Measurements from ENCODE around the gene GPT2.

The GPT2 gene

GRCh38 chr16:46918400-46918799 is 34.2 kb downstream of the GPT2 start:
- no peak for ATAC-seq
- TF ChIP-seq TOX (CRISPR knock-in tag; IDR thresholded peaks at IDR 0.05; ENCODE audit: borderline replicate concordance) = no peak
- TF ChIP-seq RARB (CRISPR knock-in tag; IDR thresholded peaks at IDR 0.05) = no peak
- TF ChIP-seq ZFP30 (CRISPR knock-in tag; IDR thresholded peaks at IDR 0.05) = no peak

- no peak for TF ChIP-seq PPARA (CRISPR knock-in tag; IDR thresholded peaks at IDR 0.05; ENCODE audit: borderline replicate concordance)
- no peak for TF ChIP-seq GLIS3 (CRISPR knock-in tag; IDR thresholded peaks at IDR 0.05)
- TF ChIP-seq, protein P1, sequence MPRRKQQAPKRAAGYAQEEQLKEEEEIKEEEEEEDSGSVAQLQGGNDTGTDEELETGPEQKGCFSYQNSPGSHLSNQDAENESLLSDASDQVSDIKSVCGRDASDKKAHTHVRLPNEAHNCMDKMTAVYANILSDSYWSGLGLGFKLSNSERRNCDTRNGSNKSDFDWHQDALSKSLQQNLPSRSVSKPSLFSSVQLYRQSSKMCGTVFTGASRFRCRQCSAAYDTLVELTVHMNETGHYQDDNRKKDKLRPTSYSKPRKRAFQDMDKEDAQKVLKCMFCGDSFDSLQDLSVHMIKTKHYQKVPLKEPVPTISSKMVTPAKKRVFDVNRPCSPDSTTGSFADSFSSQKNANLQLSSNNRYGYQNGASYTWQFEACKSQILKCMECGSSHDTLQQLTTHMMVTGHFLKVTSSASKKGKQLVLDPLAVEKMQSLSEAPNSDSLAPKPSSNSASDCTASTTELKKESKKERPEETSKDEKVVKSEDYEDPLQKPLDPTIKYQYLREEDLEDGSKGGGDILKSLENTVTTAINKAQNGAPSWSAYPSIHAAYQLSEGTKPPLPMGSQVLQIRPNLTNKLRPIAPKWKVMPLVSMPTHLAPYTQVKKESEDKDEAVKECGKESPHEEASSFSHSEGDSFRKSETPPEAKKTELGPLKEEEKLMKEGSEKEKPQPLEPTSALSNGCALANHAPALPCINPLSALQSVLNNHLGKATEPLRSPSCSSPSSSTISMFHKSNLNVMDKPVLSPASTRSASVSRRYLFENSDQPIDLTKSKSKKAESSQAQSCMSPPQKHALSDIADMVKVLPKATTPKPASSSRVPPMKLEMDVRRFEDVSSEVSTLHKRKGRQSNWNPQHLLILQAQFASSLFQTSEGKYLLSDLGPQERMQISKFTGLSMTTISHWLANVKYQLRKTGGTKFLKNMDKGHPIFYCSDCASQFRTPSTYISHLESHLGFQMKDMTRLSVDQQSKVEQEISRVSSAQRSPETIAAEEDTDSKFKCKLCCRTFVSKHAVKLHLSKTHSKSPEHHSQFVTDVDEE (CRISPR knock-in tag; IDR thresholded peaks at IDR 0.05) = no peak
- TF ChIP-seq ZNF565 (CRISPR knock-in tag; conservative IDR thresholded peaks at IDR 0.05; ENCODE audit: low read depth) = no peak
- no peak for TF ChIP-seq ARNTL (CRISPR knock-in tag; IDR thresholded peaks at IDR 0.05; ENCODE audit: borderline replicate concordance, low read depth)
- no peak for TF ChIP-seq ZNF8 (CRISPR knock-in tag; IDR thresholded peaks at IDR 0.05)
- no peak for TF ChIP-seq POU6F1 (CRISPR knock-in tag; IDR thresholded peaks at IDR 0.05; ENCODE audit: borderline replicate concordance, low read depth)
- TF ChIP-seq ESRRG (CRISPR knock-in tag; IDR thresholded peaks at IDR 0.05) = no peak
- no peak for TF ChIP-seq PATZ1 (CRISPR knock-in tag; IDR thresholded peaks at IDR 0.05; ENCODE audit: borderline replicate concordance)
- TF ChIP-seq RARB (CRISPR knock-in tag; IDR thresholded peaks at IDR 0.05) = no peak
- TF ChIP-seq ZFP30 (CRISPR knock-in tag; IDR thresholded peaks at IDR 0.05) = no peak
- no peak for TF ChIP-seq BACH2 (CRISPR knock-in tag; IDR thresholded peaks at IDR 0.05; ENCODE audit: borderline replicate concordance)
- no peak for TF ChIP-seq ISL1 (CRISPR knock-in tag; IDR thresholded peaks at IDR 0.05)
- ATAC-seq = no peak
Measured at GRCh38 chr16:46918905-46919792, 35.0 kb downstream of the GPT2 start.

- no peak for ATAC-seq
- no peak for TF ChIP-seq ZFP3 (CRISPR knock-in tag; IDR thresholded peaks at IDR 0.05)
- TF ChIP-seq ZC3H10 (CRISPR knock-in tag; IDR thresholded peaks at IDR 0.05) = no peak
- TF ChIP-seq RARB (CRISPR knock-in tag; IDR thresholded peaks at IDR 0.05) = no peak
- TF ChIP-seq PATZ1 (CRISPR knock-in tag; IDR thresholded peaks at IDR 0.05; ENCODE audit: borderline replicate concordance) = no peak
- no peak for TF ChIP-seq CSDC2 (CRISPR knock-in tag; IDR thresholded peaks at IDR 0.05)
- no peak for TF ChIP-seq ESRRG (CRISPR knock-in tag; IDR thresholded peaks at IDR 0.05)
- no peak for TF ChIP-seq POU6F1 (CRISPR knock-in tag; IDR thresholded peaks at IDR 0.05; ENCODE audit: borderline replicate concordance, low read depth)
- TF ChIP-seq CREB5 (CRISPR knock-in tag; IDR thresholded peaks at IDR 0.05; ENCODE audit: low read depth) = no peak
- TF ChIP-seq BACH2 (CRISPR knock-in tag; IDR thresholded peaks at IDR 0.05; ENCODE audit: borderline replicate concordance) = no peak
Measured at GRCh38 chr16:46920402-46921068, 36.4 kb downstream of the GPT2 start.
